ENCODE results near the gene ZNF644.

ZNF644 gene

DNA sequence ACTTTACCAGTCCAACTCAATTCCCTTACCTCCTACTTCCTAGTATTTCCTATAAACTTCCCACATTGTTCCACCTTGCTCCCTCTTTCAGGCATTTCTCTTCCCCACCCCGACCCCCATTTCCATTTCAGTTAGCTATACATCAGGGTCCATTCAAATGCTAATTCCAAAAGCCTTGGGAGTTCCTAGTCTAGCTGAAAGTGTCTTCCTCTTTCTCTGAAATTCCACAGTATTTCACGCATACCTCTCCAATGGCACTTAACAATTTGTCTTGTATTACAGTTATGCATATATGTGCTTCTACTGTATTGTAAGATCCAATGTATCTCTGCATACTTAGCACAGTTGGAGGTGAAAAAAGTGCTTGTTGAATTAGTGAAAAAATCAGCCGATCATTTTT lies 94.9 kb downstream of the ZNF644 start:
- no peak overlapping the region for H3K4me3 ChIP-seq (ENCODE audit: low read depth, low read length)
- TF ChIP-seq, protein P1, sequence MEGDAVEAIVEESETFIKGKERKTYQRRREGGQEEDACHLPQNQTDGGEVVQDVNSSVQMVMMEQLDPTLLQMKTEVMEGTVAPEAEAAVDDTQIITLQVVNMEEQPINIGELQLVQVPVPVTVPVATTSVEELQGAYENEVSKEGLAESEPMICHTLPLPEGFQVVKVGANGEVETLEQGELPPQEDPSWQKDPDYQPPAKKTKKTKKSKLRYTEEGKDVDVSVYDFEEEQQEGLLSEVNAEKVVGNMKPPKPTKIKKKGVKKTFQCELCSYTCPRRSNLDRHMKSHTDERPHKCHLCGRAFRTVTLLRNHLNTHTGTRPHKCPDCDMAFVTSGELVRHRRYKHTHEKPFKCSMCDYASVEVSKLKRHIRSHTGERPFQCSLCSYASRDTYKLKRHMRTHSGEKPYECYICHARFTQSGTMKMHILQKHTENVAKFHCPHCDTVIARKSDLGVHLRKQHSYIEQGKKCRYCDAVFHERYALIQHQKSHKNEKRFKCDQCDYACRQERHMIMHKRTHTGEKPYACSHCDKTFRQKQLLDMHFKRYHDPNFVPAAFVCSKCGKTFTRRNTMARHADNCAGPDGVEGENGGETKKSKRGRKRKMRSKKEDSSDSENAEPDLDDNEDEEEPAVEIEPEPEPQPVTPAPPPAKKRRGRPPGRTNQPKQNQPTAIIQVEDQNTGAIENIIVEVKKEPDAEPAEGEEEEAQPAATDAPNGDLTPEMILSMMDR (IDR thresholded peaks at IDR 0.05; ENCODE audit: low read depth, low read length) = no peak

DNA sequence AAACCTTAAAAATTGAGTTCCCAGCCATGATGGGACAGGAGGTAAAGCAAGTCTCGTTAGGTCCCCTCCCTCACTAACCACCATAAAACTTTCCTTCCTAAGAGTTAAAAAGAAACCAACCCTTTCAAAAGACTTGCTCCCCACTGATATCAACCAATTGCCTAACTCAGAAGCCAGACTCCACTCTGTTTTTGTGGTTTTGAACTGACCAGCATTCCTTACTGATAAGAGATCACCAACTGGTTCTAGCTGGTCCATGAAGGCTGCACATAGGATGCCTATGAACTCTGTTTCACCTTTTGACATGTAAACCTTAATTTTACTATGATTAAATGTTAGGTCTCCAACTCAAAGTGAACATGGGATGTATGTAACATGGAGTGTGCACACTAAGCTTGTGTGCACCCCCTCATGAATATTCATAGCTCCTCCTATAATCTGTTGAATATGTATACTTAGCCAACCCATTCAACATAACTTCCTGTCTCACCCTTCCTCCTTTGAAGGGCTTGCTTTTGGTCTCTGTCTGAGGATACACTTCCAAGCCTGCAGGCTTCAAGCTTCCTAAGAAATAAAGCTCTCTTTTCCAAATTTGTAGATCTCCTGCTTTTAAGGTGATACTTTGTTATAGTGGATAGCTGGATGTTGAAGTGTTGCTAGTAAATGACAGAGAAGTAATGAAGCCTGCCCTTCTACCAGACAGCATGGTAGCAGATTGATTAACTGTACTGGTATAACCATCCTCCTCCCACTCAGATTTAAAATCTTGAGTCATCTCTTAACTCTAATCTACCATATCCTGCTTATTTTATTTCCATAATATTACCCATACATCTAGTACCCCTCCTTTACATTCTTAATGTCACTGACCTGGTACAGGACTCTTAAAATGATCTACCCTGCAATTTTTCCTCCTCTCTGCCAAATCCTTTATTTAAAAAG lies 95.6 kb downstream of the ZNF644 start:
- no peak overlapping the region for H3K4me3 ChIP-seq (ENCODE audit: low read depth, low read length)
- TF ChIP-seq, protein P1 (IDR thresholded peaks at IDR 0.05; ENCODE audit: low read depth, low read length) = no peak

DNA sequence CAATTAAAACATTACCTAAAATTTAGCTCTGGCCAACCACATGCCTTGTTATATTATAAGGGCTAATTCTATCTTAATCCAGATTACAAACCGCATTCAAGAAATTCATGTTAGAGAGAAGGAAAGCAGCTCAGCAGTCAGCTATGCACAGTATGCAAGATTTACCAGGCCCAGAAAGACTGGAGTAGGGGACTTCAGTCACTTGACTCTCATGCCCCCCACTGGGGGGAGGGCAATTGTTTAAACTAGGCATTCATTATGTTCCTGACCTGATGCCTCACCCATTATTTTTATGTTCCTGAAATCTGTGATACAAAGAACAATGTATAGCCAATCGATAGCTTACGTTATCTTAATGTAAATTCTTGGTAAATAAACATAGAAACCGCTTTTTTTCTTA lies 96.9 kb downstream of the ZNF644 start:
- H3K4me3 ChIP-seq (ENCODE audit: low read depth, low read length) = no peak overlapping the region
- TF ChIP-seq, protein P1 (IDR thresholded peaks at IDR 0.05; ENCODE audit: low read depth, low read length) = no peak

DNA sequence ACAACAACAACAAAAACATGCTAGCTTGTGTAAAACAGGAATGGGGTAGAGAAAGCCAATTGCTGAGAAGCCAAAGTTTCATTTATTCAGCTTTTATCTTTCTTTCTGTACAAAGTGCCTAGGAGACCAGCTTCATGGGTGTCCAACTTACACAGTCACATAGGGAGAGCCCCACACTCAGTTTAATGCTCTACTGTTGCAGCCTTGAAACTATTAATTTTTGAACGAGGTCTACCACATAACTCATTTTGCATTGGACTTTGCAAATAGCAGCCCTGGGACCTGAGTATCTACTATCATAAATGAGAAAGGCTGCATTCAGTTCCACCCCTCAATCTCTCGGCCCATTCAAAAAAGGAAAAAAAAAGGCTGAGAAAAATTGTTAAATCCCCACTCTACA lies 98.8 kb downstream of the ZNF644 start:
- TF ChIP-seq, protein P1 (IDR thresholded peaks at IDR 0.05; ENCODE audit: low read depth, low read length) = no peak

DNA sequence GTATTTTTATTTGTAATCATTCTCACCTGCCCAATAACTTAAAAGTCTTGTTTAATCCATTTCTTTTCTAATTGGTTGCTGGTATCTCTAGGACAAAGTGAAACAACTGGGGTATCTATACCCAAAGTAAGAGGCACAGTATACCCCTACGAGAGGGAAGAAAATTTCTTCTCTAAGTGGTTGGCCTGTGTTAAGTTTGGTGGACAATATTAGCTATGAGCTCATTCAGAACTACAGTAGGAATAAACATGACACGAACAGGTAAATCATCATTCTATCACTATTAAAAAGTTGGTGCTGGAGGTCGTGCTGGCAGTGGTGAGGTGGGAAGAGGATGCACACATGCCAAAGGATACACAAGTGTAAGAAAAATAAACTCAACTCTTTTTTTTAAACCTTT lies 99.6 kb downstream of the ZNF644 start:
- TF ChIP-seq, protein P1 (IDR thresholded peaks at IDR 0.05; ENCODE audit: low read depth, low read length) = no peak
- H3K4me3 ChIP-seq (ENCODE audit: low read depth, low read length) = no peak overlapping the region

More for the DNA sequence above, 98.8 kb downstream of the ZNF644 start:
- no peak overlapping the region for H3K4me3 ChIP-seq (ENCODE audit: low read depth, low read length)

DNA sequence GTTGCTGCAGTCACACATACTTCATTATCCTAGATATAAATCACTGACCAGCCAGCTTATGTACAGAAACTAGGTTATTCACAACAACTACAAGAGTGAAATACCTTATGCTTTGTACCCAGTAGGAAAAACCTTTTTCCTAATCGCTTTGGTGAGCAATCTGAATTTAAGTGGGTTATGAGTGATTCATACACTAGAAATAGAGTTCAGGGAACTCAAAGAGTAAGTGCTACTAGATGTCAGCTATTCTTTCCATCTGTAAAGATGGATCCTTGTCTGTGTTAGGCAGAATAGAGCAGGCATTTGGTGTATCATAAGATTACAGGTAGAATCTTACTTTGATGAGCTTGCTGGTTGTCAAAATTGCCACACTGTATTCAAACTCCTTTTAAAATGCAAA lies 101.9 kb downstream of the ZNF644 start:
- H3K4me3 ChIP-seq (ENCODE audit: low read depth, low read length) = no peak overlapping the region
- TF ChIP-seq, protein P1 (IDR thresholded peaks at IDR 0.05; ENCODE audit: low read depth, low read length) = no peak

DNA sequence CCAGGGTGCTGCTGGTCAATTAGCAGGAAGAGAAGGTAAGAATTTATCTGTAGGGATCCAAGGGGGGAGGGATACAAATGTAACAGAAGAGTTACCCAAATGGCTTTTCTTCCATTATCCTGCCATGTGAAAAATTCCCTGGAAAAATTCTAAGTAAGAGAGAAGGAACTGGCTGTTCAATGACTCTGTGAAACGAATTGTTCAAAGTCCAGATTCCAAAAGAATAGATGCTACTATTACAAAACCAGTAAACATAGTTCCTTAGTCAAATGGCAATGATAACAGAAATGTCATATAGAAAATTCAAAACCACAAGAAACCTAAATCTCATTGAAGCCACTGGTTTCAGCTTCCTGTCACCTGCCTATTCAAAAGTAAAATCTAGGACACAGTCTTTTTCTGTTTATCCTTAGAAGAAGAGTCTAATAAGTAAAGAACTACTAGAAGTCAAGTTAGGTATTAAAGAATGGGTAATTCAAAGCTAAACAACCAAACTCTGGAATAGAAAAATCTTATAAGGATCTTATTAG lies 102.6 kb downstream of the ZNF644 start:
- no peak overlapping the region for H3K4me3 ChIP-seq (ENCODE audit: low read depth, low read length)
- TF ChIP-seq, protein P1 (IDR thresholded peaks at IDR 0.05; ENCODE audit: low read depth, low read length) = no peak
